Measurements from ENCODE around the gene KCTD6. TPM values are rescaled to one million over a fixed set of nuclear protein-coding genes. Genes with fewer than 3 reads are reported as not detected.

Gene KCTD6
- total and polyA plus RNA-seq, 7 experiments from 2014 or later = 4.1 to 14.2 (median 10.3) TPM

- CTCF ChIA-PET = interaction anchor here (1.1 kb wide), 1 partner anchor 10 kb away, joined by 3 read pairs; no protein-coding TSS in a partner anchor
- Mint-ChIP-seq H3K36me3 (peaks cover 0 to 11% (median 0%) of the 10 kb centered on the region in 5 donors), H3K9me3 (peaks cover 0 to 1% (median 0%) of the 10 kb centered on the region in 11 donors), H3K27me3 (peaks cover 0 to 9% (median 0%) of the 10 kb centered on the region in 5 donors), H3K27ac (peak overlapping the region in 2 of 9 donors; percentile 43 to 82), H3K4me3 (no peak overlapping the region), H3K4me1 (peaks cover 5 to 61% (median 22%) of the 10 kb centered on the region in 7 donors)
- DNase-seq (no peak), ATAC-seq (no peak)
- H3K9me3 ChIP-seq (ENCODE audit: control insufficient read depth in 2 of 3, low read length in 3 of 3) = no peaks in the 10 kb centered on the region
- POLR2A ChIA-PET = interaction anchor here (0.6 to 0.9 kb wide), 2 partner anchors 18 to 232 kb away, joined by 3 read pairs; partner anchors contain the start of gene KCTD6
- peaks cover 0 to 28% of the 10 kb centered on the region in 2 donors for H3K4me1 ChIP-seq (ENCODE audit: control insufficient read depth in 2 of 2, insufficient read depth in 2 of 2, low read length in 2 of 2)
- no peak overlapping the region for H3K27ac ChIP-seq (ENCODE audit: low read depth, low read length)
- H3K27me3 ChIP-seq (ENCODE audit: control insufficient read depth in 2 of 2, insufficient read depth in 2 of 2, low read length in 2 of 2) = no peaks in the 10 kb centered on the region
- intact Hi-C loops (cut with micrococcal nuclease) = loop anchor here in 1 of 2 donors (5.0 kb wide), 2 partner anchors 41 to 141 kb away; partner anchors contain the start of genes PDHB and PXK
- no peak overlapping the region for H3K4me3 ChIP-seq (ENCODE audit: low read length)
- H3K36me3 ChIP-seq (ENCODE audit: control insufficient read depth in 2 of 3, insufficient read depth in 3 of 3, low read length in 3 of 3) = no peaks in the 10 kb centered on the region
These were observed 18.6 kb upstream of the KCTD6 start for GRCh38 chr3:58473275-58473674.

GRCh38 chr3:58474348-58474911 is 17.5 kb upstream of the KCTD6 start:
- no peaks in the 10 kb centered on the region for H3K27me3 ChIP-seq (ENCODE audit: control insufficient read depth in 2 of 2, insufficient read depth in 2 of 2, low read length in 2 of 2)
- CTCF ChIA-PET = no interaction called here
- peaks cover 0 to 14% (median 0%) of the 10 kb centered on the region in 5 donors for H3K27me3 Mint-ChIP-seq
- peaks cover 5 to 54% (median 22%) of the 10 kb centered on the region in 7 donors for H3K4me1 Mint-ChIP-seq
- DNase-seq (no peak), ATAC-seq (peak; percentile 61)
- H3K36me3 Mint-ChIP-seq = peaks cover 0 to 11% (median 0%) of the 10 kb centered on the region in 5 donors
- no peak overlapping the region for H3K4me3 Mint-ChIP-seq
- H3K9me3 Mint-ChIP-seq = peaks cover 0 to 2% (median 0%) of the 10 kb centered on the region in 11 donors
- H3K27ac ChIP-seq (ENCODE audit: low read depth, low read length) = no peak overlapping the region
- no peaks in the 10 kb centered on the region for H3K36me3 ChIP-seq (ENCODE audit: control insufficient read depth in 2 of 3, insufficient read depth in 3 of 3, low read length in 3 of 3)
- intact Hi-C loops (cut with micrococcal nuclease) = loop anchor here in 1 of 2 donors (5.0 kb wide), 2 partner anchors 42 to 142 kb away; partner anchors contain the start of genes PDHB and PXK
- POLR2A ChIA-PET = no interaction called here
- H3K9me3 ChIP-seq (ENCODE audit: control insufficient read depth in 2 of 3, low read length in 3 of 3) = no peaks in the 10 kb centered on the region
- H3K4me3 ChIP-seq (ENCODE audit: low read length) = no peak overlapping the region
- H3K27ac Mint-ChIP-seq = no peak overlapping the region
- peaks cover 0 to 28% of the 10 kb centered on the region in 2 donors for H3K4me1 ChIP-seq (ENCODE audit: control insufficient read depth in 2 of 2, insufficient read depth in 2 of 2, low read length in 2 of 2)

- peaks cover 0 to 11% (median 0%) of the 10 kb centered on the region in 5 donors for H3K36me3 Mint-ChIP-seq
- ChIA-PET CTCF (no interaction called here), POLR2A (no interaction called here)
- H3K4me1 ChIP-seq (ENCODE audit: control insufficient read depth in 2 of 2, insufficient read depth in 2 of 2, low read length in 2 of 2) = peaks cover 0 to 28% of the 10 kb centered on the region in 2 donors
- peak overlapping the region in 1 of 9 donors; percentile 3 for H3K27ac Mint-ChIP-seq
- peaks cover 0 to 18% (median 0%) of the 10 kb centered on the region in 5 donors for H3K27me3 Mint-ChIP-seq
- H3K4me1 Mint-ChIP-seq = peaks cover 5 to 50% (median 21%) of the 10 kb centered on the region in 7 donors
- H3K9me3 ChIP-seq (ENCODE audit: control insufficient read depth in 2 of 3, low read length in 3 of 3) = no peaks in the 10 kb centered on the region
- ATAC-seq = no peak
- intact Hi-C loops (cut with micrococcal nuclease) = loop anchor here in 1 of 2 donors (5.0 kb wide), 2 partner anchors 43 to 143 kb away; partner anchors contain the start of genes PDHB and PXK
- H3K27ac ChIP-seq (ENCODE audit: low read depth, low read length) = no peak overlapping the region
- H3K36me3 ChIP-seq (ENCODE audit: control insufficient read depth in 2 of 3, insufficient read depth in 3 of 3, low read length in 3 of 3) = no peaks in the 10 kb centered on the region
- no peak overlapping the region for H3K4me3 Mint-ChIP-seq
- peaks cover 0 to 2% (median 0%) of the 10 kb centered on the region in 11 donors for H3K9me3 Mint-ChIP-seq
- no peaks in the 10 kb centered on the region for H3K27me3 ChIP-seq (ENCODE audit: control insufficient read depth in 2 of 2, insufficient read depth in 2 of 2, low read length in 2 of 2)
- H3K4me3 ChIP-seq (ENCODE audit: low read length) = no peak overlapping the region
- no peak for DNase-seq
These were observed 16.8 kb upstream of the KCTD6 start for GRCh38 chr3:58474967-58475578.

- CTCF ChIA-PET = no interaction called here
- H3K27ac Mint-ChIP-seq = no peak overlapping the region
- H3K4me3 Mint-ChIP-seq = no peak overlapping the region
- peaks cover 0 to 8% (median 0%) of the 10 kb centered on the region in 5 donors for H3K36me3 Mint-ChIP-seq
- H3K4me1 ChIP-seq (ENCODE audit: control insufficient read depth in 2 of 2, insufficient read depth in 2 of 2, low read length in 2 of 2) = peaks cover 0 to 3% of the 10 kb centered on the region in 2 donors
- H3K9me3 Mint-ChIP-seq = peaks cover 0 to 8% (median 0%) of the 10 kb centered on the region in 11 donors
- no peak for ATAC-seq
- intact Hi-C loops (cut with micrococcal nuclease) = no loop called here
- no peaks in the 10 kb centered on the region for H3K27me3 ChIP-seq (ENCODE audit: control insufficient read depth in 2 of 2, insufficient read depth in 2 of 2, low read length in 2 of 2)
- DNase-seq = no peak
- H3K27ac ChIP-seq (ENCODE audit: low read depth, low read length) = no peak overlapping the region
- no peaks in the 10 kb centered on the region for H3K9me3 ChIP-seq (ENCODE audit: control insufficient read depth in 2 of 3, low read length in 3 of 3)
- H3K4me1 Mint-ChIP-seq = peaks cover 0 to 16% (median 11%) of the 10 kb centered on the region in 7 donors
- no peaks in the 10 kb centered on the region for H3K36me3 ChIP-seq (ENCODE audit: control insufficient read depth in 2 of 3, insufficient read depth in 3 of 3, low read length in 3 of 3)
- no peak overlapping the region for H3K4me3 ChIP-seq (ENCODE audit: low read length)
- peaks cover 0 to 39% (median 0%) of the 10 kb centered on the region in 5 donors for H3K27me3 Mint-ChIP-seq
- POLR2A ChIA-PET = interaction anchor here (0.6 kb wide), 1 partner anchor 403 kb away, joined by 6 read pairs; no protein-coding TSS in a partner anchor
These were observed 13.1 kb upstream of the KCTD6 start for GRCh38 chr3:58478781-58479180.

GRCh38 chr3:58480309-58480708 is 11.6 kb upstream of the KCTD6 start:
- H3K9me3 ChIP-seq (ENCODE audit: control insufficient read depth in 2 of 3, low read length in 3 of 3) = no peaks in the 10 kb centered on the region
- peaks cover 0 to 6% (median 0%) of the 10 kb centered on the region in 5 donors for H3K36me3 Mint-ChIP-seq
- no peak overlapping the region for H3K27ac ChIP-seq (ENCODE audit: low read depth, low read length)
- peaks cover 0 to 8% (median under 1%) of the 10 kb centered on the region in 7 donors for H3K4me1 Mint-ChIP-seq
- ChIA-PET CTCF (no interaction called here), POLR2A (no interaction called here)
- H3K4me1 ChIP-seq (ENCODE audit: control insufficient read depth in 2 of 2, insufficient read depth in 2 of 2, low read length in 2 of 2) = no peaks in the 10 kb centered on the region
- no peak overlapping the region for H3K4me3 ChIP-seq (ENCODE audit: low read length)
- intact Hi-C loops (cut with micrococcal nuclease) = no loop called here
- H3K27me3 Mint-ChIP-seq = peaks cover 0 to 51% (median 0%) of the 10 kb centered on the region in 5 donors
- H3K27ac Mint-ChIP-seq = no peak overlapping the region
- peaks cover 0 to 8% (median 0%) of the 10 kb centered on the region in 11 donors for H3K9me3 Mint-ChIP-seq
- ATAC-seq (no peak), DNase-seq (no peak)
- no peaks in the 10 kb centered on the region for H3K36me3 ChIP-seq (ENCODE audit: control insufficient read depth in 2 of 3, insufficient read depth in 3 of 3, low read length in 3 of 3)
- no peaks in the 10 kb centered on the region for H3K27me3 ChIP-seq (ENCODE audit: control insufficient read depth in 2 of 2, insufficient read depth in 2 of 2, low read length in 2 of 2)
- no peak overlapping the region for H3K4me3 Mint-ChIP-seq

GRCh38 chr3:58482917-58483636 is 8.8 kb upstream of the KCTD6 start:
- POLR2A ChIA-PET = interaction anchor here (0.7 kb wide), 2 partner anchors 241 to 381 kb away, joined by 3 read pairs; no protein-coding TSS in a partner anchor
- CTCF ChIA-PET = no interaction called here
- ATAC-seq = peak; percentile 35

More at GRCh38 chr3:58482917-58483636, 8.8 kb upstream of the KCTD6 start:
- H3K27ac ChIP-seq (ENCODE audit: low read depth, low read length) = no peak overlapping the region
- Mint-ChIP-seq H3K4me3 (no peak overlapping the region), H3K36me3 (peaks cover 0 to 4% (median 0%) of the 10 kb centered on the region in 5 donors), H3K27me3 (peaks cover 0 to 68% (median 0%) of the 10 kb centered on the region in 5 donors), H3K4me1 (peaks cover 0 to 14% (median 0%) of the 10 kb centered on the region in 7 donors), H3K27ac (no peak overlapping the region), H3K9me3 (peaks cover 0 to 8% (median 0%) of the 10 kb centered on the region in 11 donors)
- no peak for DNase-seq
- no peak overlapping the region for H3K4me3 ChIP-seq (ENCODE audit: low read length)
- intact Hi-C loops (cut with micrococcal nuclease) = no loop called here
- no peaks in the 10 kb centered on the region for H3K4me1 ChIP-seq (ENCODE audit: control insufficient read depth in 2 of 2, insufficient read depth in 2 of 2, low read length in 2 of 2)
- no peaks in the 10 kb centered on the region for H3K9me3 ChIP-seq (ENCODE audit: control insufficient read depth in 2 of 3, low read length in 3 of 3)
- no peaks in the 10 kb centered on the region for H3K27me3 ChIP-seq (ENCODE audit: control insufficient read depth in 2 of 2, insufficient read depth in 2 of 2, low read length in 2 of 2)
- H3K36me3 ChIP-seq (ENCODE audit: control insufficient read depth in 2 of 3, insufficient read depth in 3 of 3, low read length in 3 of 3) = no peaks in the 10 kb centered on the region
